Measurements from ENCODE around the gene MORN3.

MORN3 gene

GRCh38 chr12:121618659-121619233 lies 50.7 kb downstream of the MORN3 start:
- no peak overlapping the region for H3K27ac Mint-ChIP-seq
- H3K9me3 Mint-ChIP-seq = no peaks in the 10 kb centered on the region
- H3K4me3 Mint-ChIP-seq = no peak overlapping the region
- ATAC-seq (replicated peaks) = peak; percentile 64 to 79
- no peak for DNase-seq
- H3K27me3 Mint-ChIP-seq = no peaks in the 10 kb centered on the region
- H3K36me3 Mint-ChIP-seq = peaks cover 4 to 19% of the 10 kb centered on the region in 2 donors
- peaks cover 14 to 56% of the 10 kb centered on the region in 2 donors for H3K4me1 Mint-ChIP-seq

- Mint-ChIP-seq H3K9me3 (no peaks in the 10 kb centered on the region), H3K27me3 (no peaks in the 10 kb centered on the region), H3K27ac (no peak overlapping the region), H3K4me3 (no peak overlapping the region), H3K36me3 (peaks cover 4 to 23% of the 10 kb centered on the region in 2 donors), H3K4me1 (peaks cover 17 to 60% of the 10 kb centered on the region in 2 donors)
- DNase-seq = no peak
- ATAC-seq (replicated peaks) = no peak
These were observed 54.5 kb downstream of the MORN3 start for GRCh38 chr12:121614872-121615467.

GRCh38 chr12:121613462-121613861 lies 56.0 kb downstream of the MORN3 start:
- Mint-ChIP-seq H3K4me3 (peak overlapping the region in 1 of 2 donors; percentile 13), H3K36me3 (peaks cover 3 to 15% of the 10 kb centered on the region in 2 donors), H3K27me3 (no peaks in the 10 kb centered on the region), H3K9me3 (no peaks in the 10 kb centered on the region), H3K27ac (peak overlapping the region; percentile 69), H3K4me1 (peaks cover 7 to 46% of the 10 kb centered on the region in 2 donors)
- ATAC-seq (replicated peaks) = peak; percentile 90 to 93
- no peak for DNase-seq

- Mint-ChIP-seq H3K27me3 (no peaks in the 10 kb centered on the region), H3K4me3 (no peak overlapping the region), H3K36me3 (peaks cover 3 to 14% of the 10 kb centered on the region in 2 donors), H3K27ac (no peak overlapping the region), H3K4me1 (peaks cover 6 to 35% of the 10 kb centered on the region in 2 donors), H3K9me3 (no peaks in the 10 kb centered on the region)
- peak in 1 of 2 donors; percentile 38 for ATAC-seq (replicated peaks)
- no peak for DNase-seq
These were observed 58.1 kb downstream of the MORN3 start for GRCh38 chr12:121611306-121611705.

GRCh38 chr12:121610239-121611149 lies 59.0 kb downstream of the MORN3 start:
- Mint-ChIP-seq H3K4me1 (peaks cover 6 to 27% of the 10 kb centered on the region in 2 donors), H3K9me3 (no peaks in the 10 kb centered on the region), H3K4me3 (no peak overlapping the region), H3K27me3 (no peaks in the 10 kb centered on the region), H3K36me3 (peaks cover 3 to 14% of the 10 kb centered on the region in 2 donors), H3K27ac (peak overlapping the region; percentile 0)
- DNase-seq (no peak), ATAC-seq (replicated peaks) (no peak)

- Mint-ChIP-seq H3K4me3 (no peak overlapping the region), H3K9me3 (no peaks in the 10 kb centered on the region), H3K27ac (no peak overlapping the region), H3K4me1 (peaks cover 3 to 11% of the 10 kb centered on the region in 2 donors), H3K36me3 (peaks cover 4% of the 10 kb centered on the region in 2 donors), H3K27me3 (no peaks in the 10 kb centered on the region)
- DNase-seq = no peak
- ATAC-seq (replicated peaks) = no peak
These were observed 61.2 kb downstream of the MORN3 start for GRCh38 chr12:121608301-121608700.

GRCh38 chr12:121603581-121603980 lies 65.9 kb downstream of the MORN3 start:
- H3K9me3 Mint-ChIP-seq = no peaks in the 10 kb centered on the region
- DNase-seq = no peak
- H3K4me3 Mint-ChIP-seq = no peak overlapping the region
- no peak overlapping the region for H3K27ac Mint-ChIP-seq
- H3K27me3 Mint-ChIP-seq = no peaks in the 10 kb centered on the region
- peaks cover 0 to 2% of the 10 kb centered on the region in 2 donors for H3K4me1 Mint-ChIP-seq
- H3K36me3 Mint-ChIP-seq = peaks cover 0 to 1% of the 10 kb centered on the region in 2 donors
- ATAC-seq (replicated peaks) = no peak

- ATAC-seq (replicated peaks) = no peak
- DNase-seq = no peak
- Mint-ChIP-seq H3K36me3 (peaks cover 0 to 1% of the 10 kb centered on the region in 2 donors), H3K27ac (no peak overlapping the region), H3K4me3 (no peak overlapping the region), H3K4me1 (no peaks in the 10 kb centered on the region), H3K27me3 (no peaks in the 10 kb centered on the region), H3K9me3 (no peaks in the 10 kb centered on the region)
These were observed 66.7 kb downstream of the MORN3 start for GRCh38 chr12:121602766-121603165.

- Mint-ChIP-seq H3K4me3 (no peak overlapping the region), H3K4me1 (peaks cover 0 to 2% of the 10 kb centered on the region in 2 donors), H3K36me3 (peaks cover 0 to 1% of the 10 kb centered on the region in 2 donors), H3K27ac (no peak overlapping the region), H3K9me3 (no peaks in the 10 kb centered on the region), H3K27me3 (no peaks in the 10 kb centered on the region)
- ATAC-seq (replicated peaks) (no peak), DNase-seq (no peak)
These were observed 68.6 kb downstream of the MORN3 start for GRCh38 chr12:121600702-121601336.
